Adipocyte (in vitro differentiated cells): ENCODE measurements around the gene EMILIN3.
A peak's percentile ranks its signal among the peaks of the same experiment; 100 is the strongest.
"Not testable (repeated sequence)": the region's sequence is repeated elsewhere in the genome, so short reads cannot be mapped to it uniquely, and the experiment has no call there.

Experiments used
- DNase-seq: peaks from one replicate; pipeline ENCODE4 v3.0.0-alpha.2; 2015; ENCODE audit warnings: low read depth
- H3K27me3 ChIP-seq: replicated peaks from 2 replicates; pipeline ENCODE4 v1.7.0; 2013; ENCODE audit warnings: mild to moderate bottlenecking, low read length, moderate library complexity; ENCODE audit not compliant: control insufficient read depth, insufficient read depth
- H3K36me3 ChIP-seq: 2 replicates; pipeline ENCODE4 v1.7.0; 2013; ENCODE audit warnings: low read length, mild to moderate bottlenecking, moderate library complexity; ENCODE audit not compliant: control insufficient read depth, insufficient read depth, severe bottlenecking
- H3K4me1 ChIP-seq: 2 replicates; pipeline ENCODE4 v1.7.0; 2013; ENCODE audit warnings: mild to moderate bottlenecking, low read length, moderate library complexity; ENCODE audit not compliant: control insufficient read depth, insufficient read depth
- H3K4me3 ChIP-seq: 2 replicates; pipeline ENCODE4 v1.7.0; 2013; ENCODE audit warnings: mild to moderate bottlenecking, low read length, moderate library complexity
- H3K9ac ChIP-seq: 2 replicates; pipeline ENCODE4 v1.7.0; 2013; ENCODE audit warnings: mild to moderate bottlenecking, low read length, moderate library complexity
- H3K9me3 ChIP-seq: 2 replicates; pipeline ENCODE4 v1.7.0; 2013; ENCODE audit warnings: mild to moderate bottlenecking, low read length, moderate library complexity; ENCODE audit not compliant: control insufficient read depth

The EMILIN3 gene

GRCh38 chr20:41327178-41327577 is 39.4 kb downstream of the EMILIN3 start:
- no peak overlapping the region for H3K4me3 ChIP-seq

GRCh38 chr20:41320976-41321375 is 45.6 kb downstream of the EMILIN3 start:
- H3K9me3 ChIP-seq: no peaks in the 10 kb centered on the region
- no peak for DNase-seq
- no peaks in the 10 kb centered on the region for H3K27me3 ChIP-seq
- H3K4me3 ChIP-seq: no peak overlapping the region
- no peaks in the 10 kb centered on the region for H3K36me3 ChIP-seq
- peaks cover 23% of the 10 kb centered on the region for H3K4me1 ChIP-seq
- H3K9ac ChIP-seq: no peak overlapping the region

More at GRCh38 chr20:41327178-41327577, 39.4 kb downstream of the EMILIN3 start:
- Histone ChIP-seq H3K36me3 (no peaks in the 10 kb centered on the region), H3K27me3 (no peaks in the 10 kb centered on the region), H3K9ac (no peak overlapping the region), H3K9me3 (no peaks in the 10 kb centered on the region), H3K4me1 (peaks cover 20% of the 10 kb centered on the region)
- DNase-seq: no peak

- Histone ChIP-seq H3K27me3 (no peaks in the 10 kb centered on the region), H3K4me1 (peaks cover 28% of the 10 kb centered on the region), H3K4me3 (no peak overlapping the region), H3K9ac (no peak overlapping the region), H3K9me3 (no peaks in the 10 kb centered on the region), H3K36me3 (no peaks in the 10 kb centered on the region)
- DNase-seq: no peak
These were observed 46.2 kb downstream of the EMILIN3 start for GRCh38 chr20:41320441-41320840.

- DNase-seq: no peak
- Histone ChIP-seq H3K9me3 (no peaks in the 10 kb centered on the region), H3K9ac (peak overlapping the region; percentile 81), H3K27me3 (no peaks in the 10 kb centered on the region), H3K36me3 (no peaks in the 10 kb centered on the region), H3K4me1 (peaks cover 44% of the 10 kb centered on the region), H3K4me3 (peak overlapping the region; percentile 76)
These were observed 48.4 kb downstream of the EMILIN3 start for GRCh38 chr20:41318271-41318649.

GRCh38 chr20:41317546-41318270 is 48.9 kb downstream of the EMILIN3 start, which contains the start of gene ZHX3:
ZHX3 (minus strand) TSS chr20:41317731; CDS start chr20:41204916, 112,815 bp downstream.
- Histone ChIP-seq H3K36me3 (no peaks in the 10 kb centered on the region), H3K9ac (peak within 1 kb of the TSS; percentile 96), H3K27me3 (no peaks in the 10 kb centered on the region), H3K4me1 (peaks cover 48% of the 10 kb centered on the region), H3K4me3 (peak within 1 kb of the TSS; percentile 89), H3K9me3 (no peaks in the 10 kb centered on the region)
- peak; percentile 99 for DNase-seq

GRCh38 chr20:41316602-41317545 is 49.7 kb downstream of the EMILIN3 start:
- Histone ChIP-seq H3K9me3 (no peaks in the 10 kb centered on the region), H3K4me3 (peak overlapping the region; percentile 89), H3K27me3 (no peaks in the 10 kb centered on the region), H3K9ac (peak overlapping the region; percentile 96), H3K4me1 (peaks cover 47% of the 10 kb centered on the region), H3K36me3 (peaks cover 3% of the 10 kb centered on the region)
- peak; percentile 87 for DNase-seq

DNA sequence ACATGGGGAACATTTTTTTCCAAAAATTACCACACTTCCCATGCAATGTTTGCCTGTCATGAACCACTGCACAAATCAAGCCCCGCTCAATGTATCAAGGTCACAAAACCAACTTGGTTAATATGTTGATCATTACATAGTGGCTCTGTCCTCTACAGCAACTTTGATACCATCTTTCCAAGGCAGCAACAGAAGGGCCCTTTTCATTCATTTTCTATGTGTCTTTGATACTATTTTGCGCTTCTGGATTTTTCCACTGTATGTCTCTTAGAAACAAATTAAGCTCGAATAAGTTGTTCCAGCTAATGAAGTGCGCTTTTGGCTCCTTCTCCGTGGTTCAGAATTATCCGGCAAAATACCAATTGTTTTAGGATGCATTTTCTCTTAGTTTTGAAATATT is 50.6 kb downstream of the EMILIN3 start:
- Histone ChIP-seq H3K4me3 (peak overlapping the region; percentile 89), H3K9me3 (no peaks in the 10 kb centered on the region), H3K27me3 (no peaks in the 10 kb centered on the region), H3K36me3 (peaks cover 3% of the 10 kb centered on the region), H3K4me1 (peaks cover 38% of the 10 kb centered on the region), H3K9ac (peak overlapping the region; percentile 96)
- peak; percentile 48 for DNase-seq

GRCh38 chr20:41314386-41314785 is 52.2 kb downstream of the EMILIN3 start:
- no peak for DNase-seq
- peaks cover 3% of the 10 kb centered on the region for H3K36me3 ChIP-seq
- H3K4me3 ChIP-seq: peak overlapping the region; percentile 47

GRCh38 chr20:41312009-41312408 is 54.6 kb downstream of the EMILIN3 start:
- H3K9me3 ChIP-seq, H3K27me3 ChIP-seq, H3K9ac ChIP-seq, H3K4me3 ChIP-seq, DNase-seq, H3K36me3 ChIP-seq: not testable (repeated sequence)
- H3K4me1 ChIP-seq: peaks cover 62% of the 10 kb centered on the region

More at GRCh38 chr20:41314386-41314785, 52.2 kb downstream of the EMILIN3 start:
- H3K9ac ChIP-seq: peak overlapping the region; percentile 96
- no peaks in the 10 kb centered on the region for H3K27me3 ChIP-seq
- H3K9me3 ChIP-seq: no peaks in the 10 kb centered on the region
- H3K4me1 ChIP-seq: peaks cover 45% of the 10 kb centered on the region
